ENCODE results near the gene EGR4.

DNA sequence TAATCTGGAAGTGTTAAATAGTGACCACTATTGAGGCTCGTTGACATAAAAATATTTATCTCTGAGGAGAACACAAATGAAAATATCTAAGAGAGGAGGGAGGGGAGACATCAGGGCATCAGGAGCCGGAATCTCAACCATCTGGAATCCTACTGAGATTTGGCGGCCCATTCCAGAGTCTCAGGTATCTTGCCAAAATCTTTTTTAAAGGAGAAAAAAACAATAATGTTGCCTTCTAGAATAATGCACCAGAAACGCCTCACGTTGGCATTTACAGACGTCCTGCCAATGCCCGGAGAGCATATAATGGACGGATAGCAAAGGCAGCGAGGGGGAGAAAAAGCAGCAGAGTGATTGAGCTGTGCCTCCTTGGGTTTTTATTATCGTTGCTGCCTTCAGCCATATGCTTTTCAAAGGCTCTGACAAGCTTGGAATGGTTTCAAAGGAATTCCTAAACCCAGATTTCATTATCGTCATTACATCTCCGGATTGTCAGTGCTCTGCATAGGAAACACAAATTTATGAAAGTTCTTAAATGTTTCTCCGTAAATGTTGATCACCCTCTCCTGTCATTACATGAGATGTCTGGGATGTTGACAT lies 30.9 kb upstream of the EGR4 start:
- TF ChIP-seq, protein P1, sequence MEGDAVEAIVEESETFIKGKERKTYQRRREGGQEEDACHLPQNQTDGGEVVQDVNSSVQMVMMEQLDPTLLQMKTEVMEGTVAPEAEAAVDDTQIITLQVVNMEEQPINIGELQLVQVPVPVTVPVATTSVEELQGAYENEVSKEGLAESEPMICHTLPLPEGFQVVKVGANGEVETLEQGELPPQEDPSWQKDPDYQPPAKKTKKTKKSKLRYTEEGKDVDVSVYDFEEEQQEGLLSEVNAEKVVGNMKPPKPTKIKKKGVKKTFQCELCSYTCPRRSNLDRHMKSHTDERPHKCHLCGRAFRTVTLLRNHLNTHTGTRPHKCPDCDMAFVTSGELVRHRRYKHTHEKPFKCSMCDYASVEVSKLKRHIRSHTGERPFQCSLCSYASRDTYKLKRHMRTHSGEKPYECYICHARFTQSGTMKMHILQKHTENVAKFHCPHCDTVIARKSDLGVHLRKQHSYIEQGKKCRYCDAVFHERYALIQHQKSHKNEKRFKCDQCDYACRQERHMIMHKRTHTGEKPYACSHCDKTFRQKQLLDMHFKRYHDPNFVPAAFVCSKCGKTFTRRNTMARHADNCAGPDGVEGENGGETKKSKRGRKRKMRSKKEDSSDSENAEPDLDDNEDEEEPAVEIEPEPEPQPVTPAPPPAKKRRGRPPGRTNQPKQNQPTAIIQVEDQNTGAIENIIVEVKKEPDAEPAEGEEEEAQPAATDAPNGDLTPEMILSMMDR (IDR thresholded peaks at IDR 0.05), result no peak
- TF ChIP-seq POLR2A (IDR thresholded peaks at IDR 0.05), result no peak

Measured in right lobe of liver (tissue), 4 donors.